HCT116 (cell line): ENCODE measurements around the gene TMEM255A.

ENCODE experiments used
- POLR2A ChIP-seq: IDR thresholded peaks from 2 replicates; pipeline ENCODE4 v1.7.0; 2011; ENCODE audit warnings: borderline replicate concordance; ENCODE audit not compliant: insufficient read depth, insufficient read length; ENCODE audit errors: extremely low read depth
- RAD21 ChIP-seq: IDR thresholded peaks from 2 replicates; pipeline ENCODE4 v1.6.1; 2012; ENCODE audit warnings: low read depth, mild to moderate bottlenecking

DNA sequence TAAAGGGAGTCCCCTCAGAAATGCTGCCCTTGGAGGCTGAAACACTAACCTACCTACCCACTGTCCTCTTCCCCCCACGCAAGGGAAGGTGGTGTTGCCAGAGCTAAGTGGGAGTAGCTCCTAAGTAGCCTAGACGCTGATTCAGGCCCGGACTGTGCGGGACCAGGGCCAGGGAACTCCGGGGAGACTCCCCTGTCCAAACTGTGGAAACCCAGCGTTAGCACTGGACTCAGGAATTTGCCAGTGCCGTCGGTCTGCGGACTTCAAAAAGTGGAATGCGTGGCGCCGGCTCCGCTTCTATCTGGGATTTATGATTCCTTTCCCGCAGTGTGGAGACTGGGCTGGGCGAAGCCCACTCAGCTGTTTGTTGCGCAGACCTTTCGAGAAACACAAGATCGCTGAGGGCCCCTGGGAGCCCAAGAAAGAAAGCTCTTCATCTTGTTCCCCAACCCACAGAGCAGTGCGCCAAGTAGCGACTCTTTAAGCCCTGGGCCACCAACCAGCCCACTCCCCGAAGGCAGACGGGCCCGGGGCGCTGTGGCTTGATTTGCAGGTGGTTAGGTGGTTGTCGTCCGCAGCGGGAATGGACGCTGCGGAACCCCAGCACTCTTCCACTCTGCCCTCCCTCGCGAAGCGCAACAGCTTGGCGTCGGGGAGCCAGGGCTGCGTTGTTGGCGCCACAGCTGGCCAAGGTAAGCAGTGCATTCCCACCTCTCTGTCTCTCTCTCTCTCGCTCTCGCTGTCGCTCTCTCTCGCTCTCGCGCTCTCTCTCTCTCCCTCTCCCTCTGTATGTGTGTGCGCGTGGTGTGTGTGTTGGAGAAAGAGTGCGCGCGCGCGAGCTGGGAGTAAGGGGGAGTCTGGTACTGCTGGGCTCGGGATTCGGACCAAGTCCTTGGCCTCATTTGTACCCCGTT, 2.0 kb downstream of the TMEM255A start:
- TF ChIP-seq RAD21 = no peak
- no peak for TF ChIP-seq POLR2A
